ENCODE results near the gene SLC13A3. TPM values are rescaled to one million over a fixed set of nuclear protein-coding genes. Genes with fewer than 3 reads are reported as not detected.

The SLC13A3 gene
- total RNA-seq, 2 experiments from 2014 or later = not detected

DNA sequence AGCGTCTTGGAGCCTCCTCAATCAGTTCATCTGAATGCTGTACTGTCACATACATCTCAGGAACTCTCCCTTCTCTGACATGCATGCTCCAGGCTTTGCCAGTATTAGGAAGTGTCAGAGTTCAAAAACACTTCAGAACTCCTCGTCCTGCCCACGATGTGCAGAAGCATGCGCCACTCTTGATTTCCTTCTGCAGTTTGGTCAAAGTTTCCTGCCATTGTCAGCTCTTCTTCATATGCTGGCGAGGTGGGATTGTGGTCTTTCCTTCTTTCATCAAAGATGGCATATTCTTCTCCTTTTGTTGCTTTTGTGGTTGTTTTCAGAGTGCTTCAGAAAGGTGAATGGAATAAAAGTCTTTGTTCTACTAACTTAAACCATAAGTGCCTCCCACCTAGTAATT lies 21.0 kb downstream of the SLC13A3 start:
- CTCF ChIA-PET = interaction anchor here (0.5 kb wide), 1 partner anchor 19 kb away, joined by 3 read pairs; no protein-coding TSS in a partner anchor
- no peak for DNase-seq
- Mint-ChIP-seq H3K4me1 (ENCODE audit: low read depth) (no peaks in the 10 kb centered on the region), H3K9me3 (peaks cover 4% of the 10 kb centered on the region), H3K36me3 (ENCODE audit: low read depth) (no peaks in the 10 kb centered on the region), H3K27me3 (peaks cover 21% of the 10 kb centered on the region), H3K4me3 (no peak overlapping the region), H3K27ac (no peak overlapping the region)
- TF ChIP-seq, protein P1, sequence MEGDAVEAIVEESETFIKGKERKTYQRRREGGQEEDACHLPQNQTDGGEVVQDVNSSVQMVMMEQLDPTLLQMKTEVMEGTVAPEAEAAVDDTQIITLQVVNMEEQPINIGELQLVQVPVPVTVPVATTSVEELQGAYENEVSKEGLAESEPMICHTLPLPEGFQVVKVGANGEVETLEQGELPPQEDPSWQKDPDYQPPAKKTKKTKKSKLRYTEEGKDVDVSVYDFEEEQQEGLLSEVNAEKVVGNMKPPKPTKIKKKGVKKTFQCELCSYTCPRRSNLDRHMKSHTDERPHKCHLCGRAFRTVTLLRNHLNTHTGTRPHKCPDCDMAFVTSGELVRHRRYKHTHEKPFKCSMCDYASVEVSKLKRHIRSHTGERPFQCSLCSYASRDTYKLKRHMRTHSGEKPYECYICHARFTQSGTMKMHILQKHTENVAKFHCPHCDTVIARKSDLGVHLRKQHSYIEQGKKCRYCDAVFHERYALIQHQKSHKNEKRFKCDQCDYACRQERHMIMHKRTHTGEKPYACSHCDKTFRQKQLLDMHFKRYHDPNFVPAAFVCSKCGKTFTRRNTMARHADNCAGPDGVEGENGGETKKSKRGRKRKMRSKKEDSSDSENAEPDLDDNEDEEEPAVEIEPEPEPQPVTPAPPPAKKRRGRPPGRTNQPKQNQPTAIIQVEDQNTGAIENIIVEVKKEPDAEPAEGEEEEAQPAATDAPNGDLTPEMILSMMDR (IDR thresholded peaks at IDR 0.05) = no peak
- no peak for ATAC-seq
- intact Hi-C loops (cut with micrococcal nuclease) = no loop called here
- POLR2A ChIA-PET = no interaction called here

- H3K27me3 Mint-ChIP-seq = peaks cover 19% of the 10 kb centered on the region
- no peak for DNase-seq
- intact Hi-C loops (cut with micrococcal nuclease) = no loop called here
- no peak overlapping the region for H3K4me3 Mint-ChIP-seq
- H3K36me3 Mint-ChIP-seq (ENCODE audit: low read depth) = no peaks in the 10 kb centered on the region
- no peaks in the 10 kb centered on the region for H3K4me1 Mint-ChIP-seq (ENCODE audit: low read depth)
- H3K9me3 Mint-ChIP-seq = peaks cover 9% of the 10 kb centered on the region
- ATAC-seq = no peak
- TF ChIP-seq, protein P1 (IDR thresholded peaks at IDR 0.05) = no peak
- ChIA-PET POLR2A (no interaction called here), CTCF (no interaction called here)
- H3K27ac Mint-ChIP-seq = no peak overlapping the region
These were observed 21.9 kb downstream of the SLC13A3 start for GRCh38 chr20:46629341-46629740.

DNA sequence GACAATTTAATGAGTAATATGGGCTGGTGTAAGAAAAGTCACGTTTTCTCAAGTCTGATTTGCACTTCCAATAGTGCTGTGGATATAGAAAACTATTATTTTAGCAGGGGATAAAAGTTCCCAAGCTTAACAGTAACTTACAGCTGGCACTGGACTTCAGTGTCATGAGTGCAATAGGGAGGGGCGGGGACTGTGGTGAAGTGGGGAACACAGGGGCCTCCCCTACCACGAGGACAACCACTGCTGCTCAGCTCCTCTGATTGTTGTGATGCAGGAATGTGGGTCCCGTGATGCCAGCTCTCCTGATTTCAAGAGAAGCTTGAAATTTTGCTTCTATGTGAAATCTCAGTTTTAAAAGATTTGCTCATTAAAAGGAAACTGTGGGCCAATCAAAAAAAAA lies 24.0 kb downstream of the SLC13A3 start:
- TF ChIP-seq, protein P1 (IDR thresholded peaks at IDR 0.05) = no peak
- ATAC-seq (no peak), DNase-seq (no peak)
- intact Hi-C loops (cut with micrococcal nuclease) = no loop called here
- no peaks in the 10 kb centered on the region for H3K36me3 Mint-ChIP-seq (ENCODE audit: low read depth)
- CTCF ChIA-PET = no interaction called here
- no peak overlapping the region for H3K4me3 Mint-ChIP-seq
- H3K27ac Mint-ChIP-seq = no peak overlapping the region
- peaks cover 15% of the 10 kb centered on the region for H3K9me3 Mint-ChIP-seq
- peaks cover 28% of the 10 kb centered on the region for H3K27me3 Mint-ChIP-seq
- H3K4me1 Mint-ChIP-seq (ENCODE audit: low read depth) = no peaks in the 10 kb centered on the region
- POLR2A ChIA-PET = no interaction called here

DNA sequence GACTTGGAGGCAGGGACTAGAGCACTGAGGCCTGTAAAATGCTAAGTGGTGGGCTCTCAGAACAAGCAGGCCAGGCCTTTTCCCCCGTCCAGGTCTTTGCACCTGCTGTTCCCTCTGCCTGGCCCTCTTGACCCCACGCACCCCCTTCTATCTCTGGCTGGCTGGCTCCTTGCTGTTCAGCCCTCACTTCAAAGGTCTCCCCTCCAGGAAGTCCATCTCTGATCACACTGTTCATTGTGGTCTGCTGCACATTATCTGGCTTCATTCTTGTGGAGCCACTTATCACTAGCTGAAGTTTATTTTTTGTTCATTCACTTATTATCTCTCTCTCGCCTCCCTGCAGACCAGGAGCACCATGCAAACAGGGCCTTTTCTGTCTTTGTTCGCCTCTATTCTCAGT lies 24.5 kb downstream of the SLC13A3 start:
- Mint-ChIP-seq H3K36me3 (ENCODE audit: low read depth) (no peaks in the 10 kb centered on the region), H3K27me3 (peaks cover 28% of the 10 kb centered on the region), H3K9me3 (peaks cover 15% of the 10 kb centered on the region), H3K4me3 (no peak overlapping the region), H3K27ac (no peak overlapping the region), H3K4me1 (ENCODE audit: low read depth) (no peaks in the 10 kb centered on the region)
- CTCF ChIA-PET = no interaction called here
- ATAC-seq = no peak
- intact Hi-C loops (cut with micrococcal nuclease) = no loop called here
- DNase-seq = no peak
- TF ChIP-seq, protein P1 (IDR thresholded peaks at IDR 0.05) = no peak
- POLR2A ChIA-PET = no interaction called here

DNA sequence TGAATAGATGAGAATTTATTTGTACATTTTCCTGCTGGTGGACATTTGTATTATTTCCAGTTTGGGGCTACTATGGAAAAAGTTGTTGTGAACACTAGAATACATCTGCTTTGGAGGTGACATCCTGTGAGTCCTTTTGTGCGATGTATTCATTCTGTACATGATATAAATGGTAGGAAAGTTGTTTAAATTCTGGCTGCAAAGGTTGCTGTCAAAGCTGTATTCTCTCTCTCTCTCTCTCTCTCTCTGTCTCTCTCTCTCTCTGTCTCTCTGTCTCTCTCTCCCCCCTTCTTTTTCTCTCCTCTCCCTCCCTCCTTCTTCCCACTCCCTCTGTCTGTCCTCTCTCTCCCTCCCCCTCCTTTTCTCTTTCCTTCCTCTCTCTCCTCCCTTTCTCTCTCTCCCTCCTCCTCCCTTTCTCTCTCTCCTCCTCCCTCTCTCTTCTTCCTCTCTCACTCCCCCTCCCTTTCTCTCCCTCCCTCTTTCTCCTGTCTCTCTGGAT lies 25.3 kb downstream of the SLC13A3 start:
- no peak for ATAC-seq
- TF ChIP-seq, protein P1 (IDR thresholded peaks at IDR 0.05) = no peak

More for the DNA sequence above, 25.3 kb downstream of the SLC13A3 start:
- Mint-ChIP-seq H3K4me1 (ENCODE audit: low read depth) (no peaks in the 10 kb centered on the region), H3K4me3 (no peak overlapping the region), H3K9me3 (peaks cover 15% of the 10 kb centered on the region), H3K27me3 (peaks cover 27% of the 10 kb centered on the region), H3K36me3 (ENCODE audit: low read depth) (no peaks in the 10 kb centered on the region), H3K27ac (no peak overlapping the region)
- no peak for DNase-seq
- POLR2A ChIA-PET = no interaction called here
- CTCF ChIA-PET = no interaction called here
- intact Hi-C loops (cut with micrococcal nuclease) = no loop called here

All from activated CD8-positive, alpha-beta T cell treated with anti-CD3 and anti-CD28 coated beads for 36 hours (primary cell).